Osteoblast (primary cell): Measurements from ENCODE around the gene ZNF722. TPM values are rescaled to one million over a fixed set of nuclear protein-coding genes. Genes with fewer than 3 reads are reported as not detected.

Experiments
- DNase-seq: peaks from one replicate; pipeline ENCODE4 v3.0.0; 2011; ENCODE audit warnings: low spot score, mixed read lengths; ENCODE audit not compliant: insufficient read length; ENCODE audit errors: missing footprints
- H2AFZ ChIP-seq: 2 replicates; pipeline ENCODE4 v1.6.0; 2011; ENCODE audit warnings: mild to moderate bottlenecking, low read length
- H3K27ac ChIP-seq: 2 replicates; pipeline ENCODE4 v1.5.1; 2011; ENCODE audit warnings: mild to moderate bottlenecking, low read depth, low read length, moderate library complexity
- H3K27me3 ChIP-seq: 2 replicates; pipeline ENCODE4 v1.6.0; 2012; ENCODE audit warnings: mild to moderate bottlenecking, control low read depth, inconsistent platforms, low read length, moderate library complexity; ENCODE audit not compliant: insufficient read depth
- H3K36me3 ChIP-seq: 2 replicates; pipeline ENCODE4 v1.5.1; 2011; ENCODE audit warnings: mild to moderate bottlenecking, low read length, control low read depth, moderate library complexity; ENCODE audit not compliant: insufficient read depth
- H3K4me1 ChIP-seq: 2 replicates; pipeline ENCODE4 v1.5.1; 2011; ENCODE audit warnings: mild to moderate bottlenecking, low read length, control low read depth, moderate library complexity; ENCODE audit not compliant: insufficient read depth
- H3K4me2 ChIP-seq: 2 replicates; pipeline ENCODE4 v1.6.0; 2011; ENCODE audit warnings: mild to moderate bottlenecking, low read length; ENCODE audit not compliant: insufficient read depth
- H3K4me3 ChIP-seq: fragments of 200-600 bp; sonication (generic); 3 replicates; pipeline ENCODE4 v1.5.1; 2012; ENCODE audit warnings: mild to moderate bottlenecking, low read length, inconsistent platforms; ENCODE audit not compliant: insufficient read depth
- H3K79me2 ChIP-seq: 2 replicates; pipeline ENCODE4 v1.6.0; 2012; ENCODE audit warnings: mild to moderate bottlenecking, low read length, control low read depth, inconsistent platforms; ENCODE audit not compliant: insufficient read depth
- H3K9me3 ChIP-seq: 2 replicates; pipeline ENCODE4 v1.5.1; 2011; ENCODE audit warnings: low read depth, low read length, control low read depth
- H4K20me1 ChIP-seq: 2 replicates; pipeline ENCODE4 v1.6.0; 2012; ENCODE audit warnings: mild to moderate bottlenecking, low read length, control low read depth; ENCODE audit not compliant: insufficient read depth
- small RNA-seq: library from RNA; depleted of rRNA; stranded (forward); fragments of <200 nt; gene quantifications from one replicate; pipeline ENCODE3, GENCODE V24; 2012
- total RNA-seq: library from RNA; depleted of rRNA; stranded (reverse); fragments of >200 nt; gene quantifications from 2 replicates; pipeline ENCODE4 v1.2.3, GENCODE V29; 2012
- TF ChIP-seq, protein P1 (sequence below): IDR thresholded peaks from 2 replicates; pipeline ENCODE4 v1.5.1; 2011; ENCODE audit warnings: mild to moderate bottlenecking, low read depth, low read length, moderate library complexity; ENCODE audit errors: extremely low read depth

The ZNF722 gene
- total RNA-seq, 1 donor = not detected

- Histone ChIP-seq H3K27me3 (no peaks in the 10 kb centered on the region), H3K4me3 (no peak overlapping the region), H4K20me1 (no peaks in the 10 kb centered on the region), H3K79me2 (no peaks in the 10 kb centered on the region), H2AFZ (no peak overlapping the region), H3K27ac (no peak overlapping the region), H3K4me2 (no peak overlapping the region), H3K9me3 (peaks cover 2% of the 10 kb centered on the region), H3K36me3 (no peaks in the 10 kb centered on the region), H3K4me1 (no peaks in the 10 kb centered on the region)
- TF ChIP-seq, protein P1, sequence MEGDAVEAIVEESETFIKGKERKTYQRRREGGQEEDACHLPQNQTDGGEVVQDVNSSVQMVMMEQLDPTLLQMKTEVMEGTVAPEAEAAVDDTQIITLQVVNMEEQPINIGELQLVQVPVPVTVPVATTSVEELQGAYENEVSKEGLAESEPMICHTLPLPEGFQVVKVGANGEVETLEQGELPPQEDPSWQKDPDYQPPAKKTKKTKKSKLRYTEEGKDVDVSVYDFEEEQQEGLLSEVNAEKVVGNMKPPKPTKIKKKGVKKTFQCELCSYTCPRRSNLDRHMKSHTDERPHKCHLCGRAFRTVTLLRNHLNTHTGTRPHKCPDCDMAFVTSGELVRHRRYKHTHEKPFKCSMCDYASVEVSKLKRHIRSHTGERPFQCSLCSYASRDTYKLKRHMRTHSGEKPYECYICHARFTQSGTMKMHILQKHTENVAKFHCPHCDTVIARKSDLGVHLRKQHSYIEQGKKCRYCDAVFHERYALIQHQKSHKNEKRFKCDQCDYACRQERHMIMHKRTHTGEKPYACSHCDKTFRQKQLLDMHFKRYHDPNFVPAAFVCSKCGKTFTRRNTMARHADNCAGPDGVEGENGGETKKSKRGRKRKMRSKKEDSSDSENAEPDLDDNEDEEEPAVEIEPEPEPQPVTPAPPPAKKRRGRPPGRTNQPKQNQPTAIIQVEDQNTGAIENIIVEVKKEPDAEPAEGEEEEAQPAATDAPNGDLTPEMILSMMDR = no peak
- DNase-seq = no peak
Measured at GRCh38 chr7:64035388-64035787, 36.7 kb downstream of the ZNF722 start.

DNA sequence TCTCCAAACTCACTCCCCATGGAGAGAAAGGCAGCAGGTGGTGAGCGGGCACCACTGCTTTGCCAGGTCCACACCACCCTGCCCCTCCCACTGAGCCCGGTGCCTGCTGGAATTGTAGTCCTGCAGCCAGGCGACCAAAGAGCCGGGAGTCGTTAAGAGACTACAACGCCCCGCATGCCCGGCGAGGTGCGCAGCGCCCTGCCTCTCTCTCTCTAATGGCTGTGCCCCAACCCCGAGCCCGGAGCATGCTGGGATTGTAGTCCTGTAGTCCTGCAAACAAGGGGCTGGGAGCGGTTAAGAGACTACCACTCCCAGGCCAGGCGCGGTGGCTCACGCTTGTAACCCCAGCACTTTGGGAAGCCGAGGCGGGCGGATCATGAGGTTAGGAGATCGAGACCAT is 38.4 kb downstream of the ZNF722 start:
- no peak overlapping the region for H3K4me3 ChIP-seq
- TF ChIP-seq, protein P1 = no peak
- peaks cover 2% of the 10 kb centered on the region for H3K9me3 ChIP-seq
- no peaks in the 10 kb centered on the region for H3K27me3 ChIP-seq
- no peak overlapping the region for H3K27ac ChIP-seq
- H3K4me2 ChIP-seq = no peak overlapping the region
- H3K36me3 ChIP-seq = no peaks in the 10 kb centered on the region
- H4K20me1 ChIP-seq = no peaks in the 10 kb centered on the region
- DNase-seq = no peak
- H3K79me2 ChIP-seq = no peaks in the 10 kb centered on the region
- no peaks in the 10 kb centered on the region for H3K4me1 ChIP-seq
- H2AFZ ChIP-seq = no peak overlapping the region

- no peak within 1 kb of the TSS for H3K4me2 ChIP-seq
- H3K79me2 ChIP-seq = no peaks in the 10 kb centered on the region
- DNase-seq = no peak
- no peak within 1 kb of the TSS for H3K27ac ChIP-seq
- H2AFZ ChIP-seq = peak within 1 kb of the TSS; percentile 15
- H3K4me1 ChIP-seq = no peaks in the 10 kb centered on the region
- H3K27me3 ChIP-seq = no peaks in the 10 kb centered on the region
- no peaks in the 10 kb centered on the region for H4K20me1 ChIP-seq
- H3K36me3 ChIP-seq = no peaks in the 10 kb centered on the region
- no peaks in the 10 kb centered on the region for H3K9me3 ChIP-seq
- peak within 1 kb of the TSS; percentile 30 for H3K4me3 ChIP-seq
- TF ChIP-seq, protein P1 = no peak
Measured at GRCh38 chr7:64045301-64046040, 46.8 kb downstream of the ZNF722 start, which contains the start of gene ZNF727. TSS of gene ZNF727 (plus strand) at chr7:64045434. CDS start at chr7:64045622, 188 bp downstream.

DNA sequence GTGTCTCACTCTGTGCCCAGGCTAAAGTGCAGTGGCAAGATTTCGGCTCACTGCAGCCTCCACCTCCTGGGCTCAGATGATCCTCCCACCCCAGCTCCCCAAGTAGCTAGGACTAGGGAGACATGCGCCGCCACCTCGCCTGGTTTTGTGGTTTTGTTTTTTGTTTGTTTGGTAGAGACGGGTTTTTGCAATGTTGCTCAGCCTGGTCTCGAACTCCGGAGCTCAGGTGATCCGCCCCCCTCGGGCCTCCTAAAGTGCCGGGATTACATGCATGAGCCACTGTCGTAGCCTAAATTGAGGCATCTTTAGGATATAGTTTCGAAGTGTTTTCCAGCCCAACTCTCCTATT is 47.4 kb downstream of the ZNF722 start:
- no peaks in the 10 kb centered on the region for H3K9me3 ChIP-seq
- H3K4me1 ChIP-seq = no peaks in the 10 kb centered on the region
- H3K4me2 ChIP-seq = no peak overlapping the region
- no peak overlapping the region for H3K27ac ChIP-seq
- no peak overlapping the region for H2AFZ ChIP-seq
- TF ChIP-seq, protein P1 = no peak
- DNase-seq = no peak
- H4K20me1 ChIP-seq = no peaks in the 10 kb centered on the region
- H3K27me3 ChIP-seq = no peaks in the 10 kb centered on the region
- no peaks in the 10 kb centered on the region for H3K79me2 ChIP-seq
- H3K4me3 ChIP-seq = no peak overlapping the region
- no peaks in the 10 kb centered on the region for H3K36me3 ChIP-seq

Small RNAs within 50 kb of the gene (small RNA-seq; reads per million reads assigned to genes)
- gene AC092634.1 (not detected), gene AC092634.7 (not detected), gene VN1R36P (not detected)

Other genes with a start within 250 kb of the ZNF722 start
- 0.29 and 1.8 TPM in 2 replicates for gene ZNF727, start 46.6 kb downstream of the ZNF722 start, total RNA-seq
- gene ZNF735, start 208.4 kb downstream of the ZNF722 start, total RNA-seq = not detected in 2 replicates
- gene ZNF679, start 229.6 kb downstream of the ZNF722 start, total RNA-seq = not detected in 2 replicates